Hepatocyte (in vitro differentiated cells): ENCODE data around the gene SALL1.

Experiments
- EZH2 ChIP-seq: fragments of 200-600 bp; sonication (generic); IDR thresholded peaks from 2 replicates; pipeline ENCODE4 v1.6.1; 2016; ENCODE audit warnings: antibody characterized with exemption, mild to moderate bottlenecking, borderline replicate concordance
- EZH2phosphoT487 ChIP-seq: fragments of 200-600 bp; sonication (generic); IDR thresholded peaks from one replicate; pipeline ENCODE4 v1.6.1; 2018; ENCODE audit warnings: antibody characterized with exemption, mild to moderate bottlenecking, low read depth, moderate library complexity; ENCODE audit not compliant: unreplicated experiment, severe bottlenecking
- TF ChIP-seq, protein P1 (sequence below): fragments of 200-600 bp; sonication (generic); IDR thresholded peaks from 2 replicates; pipeline ENCODE4 v1.5.1; 2016; ENCODE audit warnings: antibody characterized with exemption, mild to moderate bottlenecking; ENCODE audit not compliant: poor library complexity

DNA sequence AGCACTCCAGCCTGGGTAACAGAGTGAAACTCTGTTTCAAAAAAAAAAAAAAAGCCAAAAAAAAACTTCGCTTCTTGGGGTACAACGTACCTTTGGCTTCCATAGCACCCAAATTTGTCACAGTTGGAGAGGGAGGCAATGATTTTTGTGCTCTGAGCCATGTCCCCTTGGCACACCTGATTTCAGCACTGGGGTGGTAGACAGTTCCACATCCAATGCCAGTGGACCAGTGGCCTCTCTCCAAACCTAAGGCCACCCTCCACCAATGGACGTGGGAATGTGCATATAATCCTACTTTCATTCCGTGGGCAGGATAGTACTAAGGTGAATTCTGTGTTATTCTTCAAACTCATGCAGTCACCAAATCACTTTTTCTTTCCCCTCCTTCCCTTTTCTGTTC is 47.5 kb downstream of the SALL1 start:
- TF ChIP-seq, protein P1, sequence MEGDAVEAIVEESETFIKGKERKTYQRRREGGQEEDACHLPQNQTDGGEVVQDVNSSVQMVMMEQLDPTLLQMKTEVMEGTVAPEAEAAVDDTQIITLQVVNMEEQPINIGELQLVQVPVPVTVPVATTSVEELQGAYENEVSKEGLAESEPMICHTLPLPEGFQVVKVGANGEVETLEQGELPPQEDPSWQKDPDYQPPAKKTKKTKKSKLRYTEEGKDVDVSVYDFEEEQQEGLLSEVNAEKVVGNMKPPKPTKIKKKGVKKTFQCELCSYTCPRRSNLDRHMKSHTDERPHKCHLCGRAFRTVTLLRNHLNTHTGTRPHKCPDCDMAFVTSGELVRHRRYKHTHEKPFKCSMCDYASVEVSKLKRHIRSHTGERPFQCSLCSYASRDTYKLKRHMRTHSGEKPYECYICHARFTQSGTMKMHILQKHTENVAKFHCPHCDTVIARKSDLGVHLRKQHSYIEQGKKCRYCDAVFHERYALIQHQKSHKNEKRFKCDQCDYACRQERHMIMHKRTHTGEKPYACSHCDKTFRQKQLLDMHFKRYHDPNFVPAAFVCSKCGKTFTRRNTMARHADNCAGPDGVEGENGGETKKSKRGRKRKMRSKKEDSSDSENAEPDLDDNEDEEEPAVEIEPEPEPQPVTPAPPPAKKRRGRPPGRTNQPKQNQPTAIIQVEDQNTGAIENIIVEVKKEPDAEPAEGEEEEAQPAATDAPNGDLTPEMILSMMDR, result no peak
- TF ChIP-seq EZH2 (no peak), EZH2phosphoT487 (no peak)
